Kidney (tissue), 14 donors: ENCODE measurements around the gene GFRA3. TPM values are rescaled to one million over a fixed set of nuclear protein-coding genes. Genes with fewer than 3 reads are reported as not detected.

Source experiments
- DNase-seq, 5 donors: peaks; one replicate each; pipeline ENCODE4 v3.0.0-alpha.2; 2013 to 2020
- FAIRE-seq: peaks from 2 replicates; lab custom pipeline; 2012; peaks lifted over from hg19 to GRCh38; lab: Jason Lieb, UNC
- H3K27ac ChIP-seq, 2 donors: one replicate each; pipeline ENCODE4 v1.7.0; 2013; ENCODE audit warnings: low read depth in 2 of 2, low read length in 2 of 2, inconsistent platforms in 1 of 2
- H3K27me3 ChIP-seq: one replicate; pipeline ENCODE4 v1.7.1; 2013; ENCODE audit warnings: low read length, inconsistent platforms; ENCODE audit not compliant: control insufficient read depth, insufficient read depth
- H3K36me3 ChIP-seq, 3 donors: one replicate each; pipeline versions ENCODE4 v1.7.0 to v1.7.1; 2013; ENCODE audit warnings: low read length in 3 of 3, control low read depth in 1 of 3, inconsistent platforms in 1 of 3; ENCODE audit not compliant: insufficient read depth in 3 of 3, control insufficient read depth in 2 of 3
- H3K4me1 ChIP-seq, 3 donors: one replicate each; pipeline versions ENCODE4 v1.7.0 to v1.7.1; 2013; ENCODE audit warnings: low read length in 3 of 3, inconsistent platforms in 1 of 3, low read depth in 1 of 3; ENCODE audit not compliant: control insufficient read depth in 2 of 3, insufficient read depth in 2 of 3
- H3K4me3 ChIP-seq, 3 donors: one replicate each; pipeline versions ENCODE4 v1.7.0 to v1.8.1; 2013; ENCODE audit warnings: low read length in 3 of 3, control low read depth in 1 of 3, inconsistent platforms in 1 of 3
- H3K9ac ChIP-seq, 3 donors: one replicate each; pipeline versions ENCODE4 v1.7.0 to v1.7.1; 2013; ENCODE audit warnings: low read length in 3 of 3, control low read depth in 1 of 3, inconsistent platforms in 1 of 3
- H3K9me3 ChIP-seq, 3 donors: one replicate each; pipeline versions ENCODE4 v1.7.0 to v1.7.1; 2013; ENCODE audit warnings: low read length in 3 of 3, control low read depth in 1 of 3, inconsistent platforms in 1 of 3; ENCODE audit not compliant: control insufficient read depth in 2 of 3, insufficient read depth in 1 of 3
- intact Hi-C: fragments of 100-400 bp; cut with DNase I; formaldehyde crosslinking; loops from one replicate; pipeline ENCODE4 v1.11.1; 2022
- polyA plus RNA-seq: library from polyadenylated mRNA; stranded (reverse); fragments of 350-450 nt; fragmentation: Illumina TruSeq; extraction: RNeasy Lipid Tissue Mini Kit (QIAGEN cat#74804); gene quantifications from one replicate; pipeline ENCODE4 v1.2.3, GENCODE V29; 2014; ENCODE audit warnings: low read depth, low replicate concordance; ENCODE audit not compliant: insufficient read depth
- total RNA-seq: library from RNA; stranded (reverse); fragmentation: NEBNext Ultra II Directional; extraction: Animal tissue kit (Norgen Biotek cat#: 25700); gene quantifications from one replicate; pipeline ENCODE4 v1.2.1, GENCODE V29; 2021
- TF ChIP-seq, protein P1 (sequence below): IDR thresholded peaks from 3 replicates; pipeline ENCODE4 v1.5.1; 2012; ENCODE audit warnings: mild to moderate bottlenecking, moderate library complexity, borderline replicate concordance; ENCODE audit not compliant: insufficient read depth; ENCODE audit errors: extremely low read depth
- donor health status: control.
- donor health status: control.
- donor health status: control.
- donor health status: control.
- donor health status: control.
- donor health status: DM: yes; HTN: yes; CAD: no.
- donor health status: Normal renal cell carcinoma (clear cell type).

Gene GFRA3
- total and polyA plus RNA-seq, 2 donors from 2014 or later = 0.41 to 1.0 TPM

DNA sequence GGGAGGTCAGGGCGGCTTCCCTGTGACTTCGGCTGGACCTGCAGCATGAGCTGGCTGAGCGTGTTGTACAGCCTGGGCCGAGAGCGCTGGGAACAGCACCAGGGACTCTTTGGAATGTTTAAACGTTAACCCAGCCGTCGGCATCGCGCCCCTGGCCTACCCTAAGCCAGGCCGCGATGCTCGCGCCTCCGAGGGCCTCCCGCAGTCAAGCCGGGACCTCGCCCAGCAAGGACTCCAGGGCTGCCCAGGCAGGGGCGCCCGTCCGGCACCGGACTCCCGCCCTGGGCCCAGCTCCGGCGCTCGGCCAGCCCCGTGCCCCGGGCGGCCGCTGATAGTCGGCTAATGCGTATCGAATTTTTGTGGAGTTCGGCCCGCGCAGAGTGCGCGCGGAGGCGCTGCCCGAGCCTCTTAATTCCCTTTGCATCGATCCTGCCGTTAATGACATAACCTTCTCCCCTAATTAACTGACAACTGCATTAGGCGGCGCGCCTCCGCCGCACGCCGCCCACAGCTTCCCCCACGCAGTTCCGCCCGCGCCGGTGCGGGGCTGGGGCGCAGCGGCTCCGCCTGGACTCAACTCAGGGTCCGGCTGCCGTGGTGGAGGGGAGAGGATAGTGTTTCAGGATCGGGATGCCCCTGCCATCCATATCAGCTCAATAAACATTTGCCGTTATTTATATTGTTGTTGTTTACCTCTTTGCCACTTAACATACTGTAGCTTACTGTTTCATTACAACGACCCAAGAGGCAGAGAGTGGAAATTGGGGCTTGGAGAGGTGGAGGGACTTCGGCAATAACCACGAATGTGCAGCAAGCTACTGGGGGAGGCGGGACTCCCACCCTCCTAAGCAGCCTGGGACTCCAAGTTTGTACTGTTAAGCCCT is 32.5 kb downstream of the GFRA3 start:
- Histone ChIP-seq H3K4me3 (peak overlapping the region; percentile 32 to 55 (median 43)), H3K4me1 (peaks cover 0 to 3% (median 0%) of the 10 kb centered on the region in 3 donors), H3K36me3 (no peaks in the 10 kb centered on the region), H3K9ac (peak overlapping the region in 2 of 3 donors; percentile 3 to 41), H3K27me3 (peaks cover 2% of the 10 kb centered on the region), H3K27ac (no peak overlapping the region), H3K9me3 (no peaks in the 10 kb centered on the region)
- TF ChIP-seq, protein P1, sequence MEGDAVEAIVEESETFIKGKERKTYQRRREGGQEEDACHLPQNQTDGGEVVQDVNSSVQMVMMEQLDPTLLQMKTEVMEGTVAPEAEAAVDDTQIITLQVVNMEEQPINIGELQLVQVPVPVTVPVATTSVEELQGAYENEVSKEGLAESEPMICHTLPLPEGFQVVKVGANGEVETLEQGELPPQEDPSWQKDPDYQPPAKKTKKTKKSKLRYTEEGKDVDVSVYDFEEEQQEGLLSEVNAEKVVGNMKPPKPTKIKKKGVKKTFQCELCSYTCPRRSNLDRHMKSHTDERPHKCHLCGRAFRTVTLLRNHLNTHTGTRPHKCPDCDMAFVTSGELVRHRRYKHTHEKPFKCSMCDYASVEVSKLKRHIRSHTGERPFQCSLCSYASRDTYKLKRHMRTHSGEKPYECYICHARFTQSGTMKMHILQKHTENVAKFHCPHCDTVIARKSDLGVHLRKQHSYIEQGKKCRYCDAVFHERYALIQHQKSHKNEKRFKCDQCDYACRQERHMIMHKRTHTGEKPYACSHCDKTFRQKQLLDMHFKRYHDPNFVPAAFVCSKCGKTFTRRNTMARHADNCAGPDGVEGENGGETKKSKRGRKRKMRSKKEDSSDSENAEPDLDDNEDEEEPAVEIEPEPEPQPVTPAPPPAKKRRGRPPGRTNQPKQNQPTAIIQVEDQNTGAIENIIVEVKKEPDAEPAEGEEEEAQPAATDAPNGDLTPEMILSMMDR = no peak
- intact Hi-C loops = no loop called here
- DNase-seq (peak; percentile 53 to 67 (median 62)), FAIRE-seq (no peak)

DNA sequence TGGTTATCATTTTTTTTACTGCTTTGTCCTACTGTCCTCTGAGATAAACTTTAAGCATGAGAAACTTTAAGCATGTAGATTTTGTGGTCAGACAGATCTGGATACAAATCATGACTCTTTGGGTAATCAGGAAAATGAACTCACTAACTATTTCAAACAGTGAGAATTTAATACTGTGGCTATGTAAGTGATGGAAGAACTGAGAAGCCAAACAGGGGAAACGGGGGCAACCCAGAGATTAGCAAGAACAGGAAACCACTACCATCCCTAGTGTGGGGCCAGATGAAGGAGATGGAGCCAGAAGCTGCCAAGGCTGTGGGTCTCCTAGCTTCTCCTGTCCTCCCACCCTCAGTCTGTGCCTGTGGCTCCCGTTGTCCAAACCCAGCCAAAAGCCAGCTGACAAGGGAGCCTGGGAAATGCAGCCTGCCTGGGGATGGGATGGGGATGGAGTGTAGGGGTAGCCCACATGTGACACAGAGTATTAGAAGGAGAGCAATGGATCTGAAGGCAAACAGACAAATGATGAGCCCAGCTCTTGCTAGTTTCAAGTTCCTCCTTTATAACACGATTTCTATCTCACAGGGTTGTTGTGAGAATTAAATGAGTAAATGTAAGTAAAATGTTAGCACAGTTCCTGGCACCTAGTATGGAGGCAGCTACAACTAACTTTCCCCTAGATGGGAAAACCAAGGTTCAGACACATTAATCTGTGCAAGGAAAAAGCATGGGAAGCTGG is 33.6 kb downstream of the GFRA3 start:
- Histone ChIP-seq H3K27me3 (peaks cover 2% of the 10 kb centered on the region), H3K36me3 (no peaks in the 10 kb centered on the region), H3K27ac (no peak overlapping the region), H3K9ac (no peak overlapping the region), H3K9me3 (no peaks in the 10 kb centered on the region), H3K4me1 (peaks cover 0 to 3% (median 0%) of the 10 kb centered on the region in 3 donors), H3K4me3 (no peak overlapping the region)
- intact Hi-C loops = no loop called here
- TF ChIP-seq, protein P1 = no peak
- FAIRE-seq (no peak), DNase-seq (no peak)

DNA sequence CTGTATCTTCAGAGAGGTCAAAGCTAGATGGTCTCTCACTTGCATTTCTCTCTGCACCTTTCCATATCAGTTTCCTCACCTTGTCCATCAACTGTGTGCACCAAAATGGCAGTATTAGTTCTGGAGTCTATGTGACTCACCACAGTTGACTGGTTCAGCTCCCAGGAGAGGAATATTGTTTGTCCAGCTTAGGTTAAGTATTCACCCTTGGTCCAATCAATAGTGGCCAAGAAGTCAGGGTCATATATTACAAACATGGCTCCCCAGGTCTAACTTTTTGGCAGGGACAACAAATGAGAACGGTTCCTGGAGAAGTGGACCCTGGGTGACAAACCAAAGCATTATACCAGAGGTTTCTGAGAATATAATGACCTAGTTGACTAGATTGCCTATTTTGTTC is 36.4 kb downstream of the GFRA3 start:
- TF ChIP-seq, protein P1 = no peak
- no peak overlapping the region for H3K27ac ChIP-seq
- no peak overlapping the region for H3K9ac ChIP-seq
- intact Hi-C loops = no loop called here
- H3K9me3 ChIP-seq = no peaks in the 10 kb centered on the region
- FAIRE-seq (no peak), DNase-seq (no peak)
- peaks cover 2% of the 10 kb centered on the region for H3K27me3 ChIP-seq
- no peaks in the 10 kb centered on the region for H3K36me3 ChIP-seq
- no peak overlapping the region for H3K4me3 ChIP-seq
- H3K4me1 ChIP-seq = peaks cover 0 to 3% (median 0%) of the 10 kb centered on the region in 3 donors
